GM12878 (cell line): Measurements from ENCODE around the gene ARID5B. TPM values are rescaled to one million over a fixed set of nuclear protein-coding genes. Genes with fewer than 3 reads are reported as not detected.

Experiments used
- ATF3 ChIP-seq: IDR thresholded peaks from 2 replicates; pipeline ENCODE4 v1.6.1; 2011; ENCODE audit warnings: low read depth, mild to moderate bottlenecking, low read length, moderate library complexity, borderline replicate concordance; ENCODE audit errors: extremely low read depth
- BRCA1 ChIP-seq: IDR thresholded peaks from 2 replicates; pipeline ENCODE4 v1.6.1; 2011; ENCODE audit warnings: low read depth, low read length, improper control_type of control experiment
- CBFB ChIP-seq: IDR thresholded peaks from 2 replicates; pipeline ENCODE4 v1.6.1; 2016; ENCODE audit warnings: antibody characterized with exemption, low read depth
- CREM ChIP-seq: IDR thresholded peaks from 2 replicates; pipeline ENCODE4 v1.6.1; 2014; ENCODE audit warnings: antibody characterized with exemption, low read depth
- E2F4 ChIP-seq: IDR thresholded peaks from 2 replicates; pipeline ENCODE4 v1.6.1; 2012; ENCODE audit warnings: low read depth, low read length, improper control_type of control experiment
- HDGF ChIP-seq: fragments of 450-650 bp; IDR thresholded peaks from 2 replicates; pipeline ENCODE4 v1.6.1; 2016; ENCODE audit warnings: antibody characterized with exemption
- KAT2A ChIP-seq: conservative IDR thresholded peaks from 2 replicates; pipeline ENCODE4 v1.6.1; 2011; ENCODE audit warnings: low read depth, low read length; ENCODE audit not compliant: control insufficient read depth
- NFYA ChIP-seq: IDR thresholded peaks from 2 replicates; pipeline ENCODE4 v1.6.1; 2011; ENCODE audit warnings: low read depth, mild to moderate bottlenecking, low read length, improper control_type of control experiment, borderline replicate concordance
- NR2C2 ChIP-seq: IDR thresholded peaks from 2 replicates; pipeline ENCODE4 v1.6.1; 2011; ENCODE audit warnings: borderline replicate concordance, low read depth; ENCODE audit not compliant: control insufficient read depth, insufficient read length
- PRDM15 ChIP-seq: fragments of 450-650 bp; formaldehyde crosslinking; IDR thresholded peaks from 2 replicates; pipeline ENCODE4 v1.4.0; 2020; ENCODE audit warnings: mild to moderate bottlenecking, moderate library complexity
- RBBP5 ChIP-seq: fragments of 200-600 bp; sonication (generic); conservative IDR thresholded peaks from 2 replicates; pipeline ENCODE4 v1.6.1; 2016
- RELA ChIP-seq: fragments of 450-650 bp; IDR thresholded peaks from 2 replicates; pipeline ENCODE4 v1.8.0; 2014; ENCODE audit warnings: borderline replicate concordance; ENCODE audit not compliant: partially characterized antibody
- RUNX3 ChIP-seq: IDR thresholded peaks from 2 replicates; pipeline ENCODE4 v1.6.1; 2012; ENCODE audit warnings: low read length, inconsistent platforms
- SREBF2 ChIP-seq: IDR thresholded peaks from 2 replicates; pipeline ENCODE4 v1.6.1; 2012; ENCODE audit warnings: mild to moderate bottlenecking, low read length
- TARDBP ChIP-seq: IDR thresholded peaks from 2 replicates; pipeline ENCODE4 v1.6.1; 2016; ENCODE audit warnings: borderline replicate concordance
- TCF12 ChIP-seq: IDR thresholded peaks from 2 replicates; pipeline ENCODE4 v1.6.1; 2011; ENCODE audit warnings: low read depth, mild to moderate bottlenecking, low read length
- USF2 ChIP-seq: IDR thresholded peaks from 2 replicates; pipeline ENCODE4 v1.6.1; 2011; ENCODE audit warnings: low read depth, low read length, improper control_type of control experiment, borderline replicate concordance
- YBX1 ChIP-seq: fragments of 450-650 bp; IDR thresholded peaks from 2 replicates; pipeline ENCODE4 v1.6.1; 2016; ENCODE audit warnings: antibody characterized with exemption
- ZBED1 ChIP-seq: IDR thresholded peaks from 2 replicates; pipeline ENCODE4 v1.6.1; 2016; ENCODE audit warnings: borderline replicate concordance
- ZNF384 ChIP-seq: IDR thresholded peaks from 2 replicates; pipeline ENCODE4 v1.6.1; 2012; ENCODE audit warnings: low read depth, mild to moderate bottlenecking, low read length, improper control_type of control experiment, borderline replicate concordance
- ZNF622 ChIP-seq: fragments of 450-650 bp; IDR thresholded peaks from 2 replicates; pipeline ENCODE4 v1.6.1; 2017; ENCODE audit warnings: mild to moderate bottlenecking, inconsistent platforms
- polyA plus RNA-seq, 11 experiments: library from polyadenylated mRNA; depleted of rRNA in 4 of 11; unstranded in 6 of 11; stranded (reverse) in 5 of 11; fragments of >200 nt; fragmentation: Nextera tagmentation in 4 of 11; fragmentation: Illumina TruSeq in 1 of 11; extraction: Ambion mirVana in 4 of 11; extraction: Trizol in 1 of 11; gene quantifications; 1 replicate in 1 of 11; 2 replicates in 10 of 11; pipeline versions ENCODE4 v1.2.1 to v1.2.3, GENCODE V29; 2011 to 2016; ENCODE audit warnings: inconsistent platforms in 2 of 11, missing spikeins in 2 of 11, low read depth in 1 of 11
- total RNA-seq, 4 experiments: library from RNA; depleted of rRNA in 3 of 4; stranded (reverse); fragments of >200 nt in 3 of 4; fragmentation: Illumina TruSeq in 1 of 4; extraction: Trizol in 1 of 4; gene quantifications; 2 replicates each; pipeline versions ENCODE4 v1.2.1 to v1.2.3, GENCODE V29; 2013 to 2021
- TF ChIP-seq, protein P1 (sequence below): IDR thresholded peaks from 2 replicates; pipeline ENCODE4 v1.6.1; 2011; ENCODE audit warnings: mild to moderate bottlenecking, low read depth, low read length, moderate library complexity; ENCODE audit not compliant: insufficient replicate concordance
- TF ChIP-seq, protein P2 (sequence below): fragments of 150-350 bp; IDR thresholded peaks from 2 replicates; pipeline ENCODE4 v1.6.1; 2014; ENCODE audit warnings: mild to moderate bottlenecking, low read depth, low read length

Gene ARID5B
- total and polyA plus RNA-seq, 10 of the 15 experiments (the other 5 are each of a cell fraction or from before 2014, with no cell fraction given) = 2.7 to 8.5 (median 6.1) TPM

DNA sequence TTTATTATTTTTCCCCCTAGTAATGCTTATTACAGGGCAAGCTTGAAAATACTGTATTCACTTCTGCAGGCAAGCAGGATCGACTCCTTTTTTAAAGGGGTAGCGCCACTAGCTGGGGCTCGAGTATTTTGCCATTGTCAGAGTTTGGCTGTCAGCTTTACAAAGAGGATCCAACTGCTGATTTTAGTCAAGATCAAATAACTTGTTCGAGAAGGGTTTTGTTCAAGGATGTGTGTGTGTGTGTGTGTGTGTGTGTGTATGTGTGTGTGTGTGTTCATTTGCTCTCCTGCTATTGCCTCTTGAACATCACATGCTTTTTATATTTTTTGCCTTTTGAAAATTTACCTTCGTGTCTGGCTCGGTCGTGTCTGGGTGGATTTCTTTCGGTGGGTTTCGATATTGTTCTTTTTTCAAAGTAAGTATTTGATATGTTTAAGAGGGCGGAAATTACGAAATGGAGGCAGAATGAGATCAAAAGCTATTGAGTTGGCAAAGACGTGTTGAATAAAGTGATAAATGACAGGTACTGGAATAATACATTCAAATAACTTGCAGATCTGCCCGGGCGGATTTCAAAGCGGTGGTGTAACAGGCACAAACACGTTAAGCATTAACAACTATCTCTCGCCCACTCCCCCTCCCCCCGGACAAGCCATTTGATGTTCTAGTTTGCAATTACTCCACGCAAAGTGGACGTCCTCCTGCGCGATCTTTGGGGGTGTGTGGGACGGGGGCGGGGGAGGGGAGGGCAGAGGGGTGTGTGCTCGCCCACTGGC, 1.1 kb downstream of the ARID5B start (continued):
- no peak for TF ChIP-seq RELA
- no peak for TF ChIP-seq RBBP5
- TF ChIP-seq TCF12 = no peak
- no peak for TF ChIP-seq ZNF622
- no peak for TF ChIP-seq ZNF384
- TF ChIP-seq HDGF = peak; percentile 76
- no peak for TF ChIP-seq TARDBP
- TF ChIP-seq SREBF2 = no peak
- no peak for TF ChIP-seq NFYA
- no peak for TF ChIP-seq USF2
- TF ChIP-seq KAT2A = no peak
- TF ChIP-seq E2F4 = no peak
- no peak for TF ChIP-seq YBX1
- TF ChIP-seq, protein P1, sequence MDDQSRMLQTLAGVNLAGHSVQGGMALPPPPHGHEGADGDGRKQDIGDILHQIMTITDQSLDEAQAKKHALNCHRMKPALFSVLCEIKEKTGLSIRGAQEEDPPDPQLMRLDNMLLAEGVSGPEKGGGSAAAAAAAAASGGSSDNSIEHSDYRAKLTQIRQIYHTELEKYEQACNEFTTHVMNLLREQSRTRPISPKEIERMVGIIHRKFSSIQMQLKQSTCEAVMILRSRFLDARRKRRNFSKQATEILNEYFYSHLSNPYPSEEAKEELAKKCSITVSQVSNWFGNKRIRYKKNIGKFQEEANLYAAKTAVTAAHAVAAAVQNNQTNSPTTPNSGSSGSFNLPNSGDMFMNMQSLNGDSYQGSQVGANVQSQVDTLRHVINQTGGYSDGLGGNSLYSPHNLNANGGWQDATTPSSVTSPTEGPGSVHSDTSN = no peak
- peak; percentile 1; the same call in 1 of the 2 replicates for TF ChIP-seq RUNX3
- no peak for TF ChIP-seq NR2C2
- TF ChIP-seq ZBED1 = no peak
- TF ChIP-seq, protein P2, sequence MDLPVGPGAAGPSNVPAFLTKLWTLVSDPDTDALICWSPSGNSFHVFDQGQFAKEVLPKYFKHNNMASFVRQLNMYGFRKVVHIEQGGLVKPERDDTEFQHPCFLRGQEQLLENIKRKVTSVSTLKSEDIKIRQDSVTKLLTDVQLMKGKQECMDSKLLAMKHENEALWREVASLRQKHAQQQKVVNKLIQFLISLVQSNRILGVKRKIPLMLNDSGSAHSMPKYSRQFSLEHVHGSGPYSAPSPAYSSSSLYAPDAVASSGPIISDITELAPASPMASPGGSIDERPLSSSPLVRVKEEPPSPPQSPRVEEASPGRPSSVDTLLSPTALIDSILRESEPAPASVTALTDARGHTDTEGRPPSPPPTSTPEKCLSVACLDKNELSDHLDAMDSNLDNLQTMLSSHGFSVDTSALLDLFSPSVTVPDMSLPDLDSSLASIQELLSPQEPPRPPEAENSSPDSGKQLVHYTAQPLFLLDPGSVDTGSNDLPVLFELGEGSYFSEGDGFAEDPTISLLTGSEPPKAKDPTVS = no peak
- TF ChIP-seq PRDM15 (CRISPR knock-in tag) = no peak
- peak; percentile 35; the same call in 1 of the 2 replicates for TF ChIP-seq CREM
- no peak for TF ChIP-seq ATF3
- no peak for TF ChIP-seq BRCA1
- TF ChIP-seq CBFB = no peak
